GM19463 (cell line): ENCODE data around the gene POR.
"Not testable (repeated sequence)": the region's sequence is repeated elsewhere in the genome, so short reads cannot be mapped to it uniquely, and the experiment has no call there.

Source experiments
- ATAC-seq: cut with Tn5 transposase; IDR thresholded peaks from one replicate; pipeline ENCODE4 v1.9.1; 2021; ENCODE audit warnings: mild to moderate bottlenecking, moderate library complexity; ENCODE audit not compliant: unreplicated experiment

The POR gene

DNA sequence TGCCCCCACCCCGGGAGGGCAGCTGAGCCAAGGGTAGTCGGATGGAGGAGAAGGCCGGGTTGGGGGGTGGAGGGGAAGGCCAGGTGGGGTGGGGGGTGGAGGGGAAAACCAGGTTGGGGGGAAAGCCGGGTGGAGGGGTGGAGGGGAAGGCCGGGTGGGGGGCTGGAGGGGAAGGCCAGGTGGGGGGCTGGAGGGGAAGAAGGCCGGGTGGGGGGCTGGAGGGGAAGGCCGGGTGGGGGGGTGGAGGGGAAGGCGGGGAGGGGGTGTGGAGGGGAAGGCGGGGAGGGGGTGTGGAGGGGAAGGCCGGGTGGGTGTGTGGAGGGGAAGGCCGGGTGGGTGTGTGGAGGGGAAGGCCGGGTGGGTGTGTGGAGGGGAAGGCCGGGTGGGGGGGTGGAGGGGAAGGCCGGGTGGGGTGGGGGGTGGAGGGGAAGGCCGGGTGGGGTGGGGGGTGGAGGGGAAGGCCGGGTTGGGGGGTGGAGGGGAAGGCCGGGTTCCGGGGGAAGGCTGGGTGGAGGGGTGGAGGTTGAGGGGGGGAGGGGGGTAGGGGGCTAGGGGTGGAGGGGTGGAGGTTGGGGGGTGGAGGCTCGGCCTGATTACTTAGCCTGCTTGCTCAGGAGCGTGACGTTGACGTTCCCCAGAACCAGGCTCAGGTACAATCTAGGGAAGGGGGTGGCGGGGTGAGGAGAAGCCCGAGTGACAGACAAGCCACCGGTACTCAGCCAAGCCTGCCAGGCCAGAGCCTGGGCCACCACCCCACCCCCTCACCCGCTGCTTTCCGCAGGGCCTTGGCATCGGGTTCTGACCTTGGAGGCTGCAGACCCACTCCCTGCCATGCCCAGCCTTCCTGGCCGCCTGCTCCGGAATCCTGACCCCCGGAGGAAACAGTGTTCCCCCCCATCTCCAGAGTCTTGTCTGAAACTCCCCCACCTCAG, 73.9 kb downstream of the POR start:
- no peak for ATAC-seq

DNA sequence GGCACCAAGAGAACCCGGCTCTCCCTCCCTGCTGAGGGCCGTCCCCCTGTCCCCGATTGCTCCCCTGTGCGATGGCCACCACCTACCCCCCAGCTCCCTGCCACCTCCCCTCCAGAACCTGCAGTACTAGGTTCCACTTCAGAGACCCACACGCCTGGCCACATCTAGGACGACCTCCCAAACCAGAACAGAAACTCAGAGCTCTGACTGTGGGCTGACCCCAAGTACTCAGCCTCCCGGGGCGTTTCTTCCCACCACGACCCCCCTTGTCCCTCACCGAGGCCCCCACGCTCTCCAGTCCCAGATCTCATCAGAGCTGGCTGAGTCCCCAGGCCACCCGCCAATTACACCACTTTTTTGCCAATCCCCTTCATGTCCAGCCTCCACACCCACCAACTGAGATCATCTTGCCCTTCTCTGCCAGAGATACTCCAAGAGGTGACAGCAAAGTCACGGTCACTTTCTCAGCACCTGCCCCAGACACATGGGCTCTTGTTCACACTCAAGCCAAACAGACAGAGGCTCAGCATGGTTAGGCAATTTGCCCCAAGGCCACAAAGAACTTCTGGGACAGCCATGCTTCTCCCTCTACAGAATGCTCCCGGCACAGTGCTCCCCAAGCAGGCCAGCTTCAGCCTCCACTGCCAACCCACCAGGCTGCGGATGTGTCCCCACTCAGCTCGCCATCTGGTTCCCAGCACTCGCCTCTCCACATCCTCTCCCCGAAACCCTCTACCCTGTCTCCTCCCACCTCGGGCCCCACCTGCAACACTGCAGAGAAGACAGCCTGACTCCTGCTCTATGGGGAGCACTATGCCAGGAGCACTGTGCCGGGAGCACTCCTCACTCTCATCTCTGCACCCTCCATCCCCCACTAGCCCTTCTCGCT, 74.8 kb downstream of the POR start:
- ATAC-seq = no peak

DNA sequence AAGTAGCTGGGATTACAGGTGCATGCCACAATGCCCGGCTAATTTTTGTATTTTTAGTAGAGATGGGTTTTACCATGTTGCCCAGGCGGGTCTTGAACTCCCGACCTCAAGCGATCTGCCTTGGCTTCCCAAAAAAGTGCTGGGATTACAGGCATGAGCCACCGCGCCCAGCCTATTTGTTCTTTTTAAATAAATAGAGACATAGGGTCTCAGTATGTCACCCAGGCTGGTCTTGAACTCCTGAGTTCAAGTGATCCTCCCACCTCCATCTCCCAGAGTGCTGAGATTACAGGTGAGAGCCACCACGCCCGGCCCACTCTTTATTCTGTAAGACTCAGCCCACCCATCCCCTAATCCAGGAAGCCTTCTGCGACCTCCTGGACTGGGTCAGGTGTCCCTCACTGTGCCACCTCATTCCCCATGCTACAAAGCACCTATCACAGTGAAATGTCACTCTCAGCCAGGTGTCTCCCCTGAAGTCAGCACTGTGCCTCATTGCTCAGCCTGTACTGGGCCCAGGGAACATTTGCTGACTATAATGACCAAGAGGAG, 76.7 kb downstream of the POR start:
- ATAC-seq = no peak

DNA sequence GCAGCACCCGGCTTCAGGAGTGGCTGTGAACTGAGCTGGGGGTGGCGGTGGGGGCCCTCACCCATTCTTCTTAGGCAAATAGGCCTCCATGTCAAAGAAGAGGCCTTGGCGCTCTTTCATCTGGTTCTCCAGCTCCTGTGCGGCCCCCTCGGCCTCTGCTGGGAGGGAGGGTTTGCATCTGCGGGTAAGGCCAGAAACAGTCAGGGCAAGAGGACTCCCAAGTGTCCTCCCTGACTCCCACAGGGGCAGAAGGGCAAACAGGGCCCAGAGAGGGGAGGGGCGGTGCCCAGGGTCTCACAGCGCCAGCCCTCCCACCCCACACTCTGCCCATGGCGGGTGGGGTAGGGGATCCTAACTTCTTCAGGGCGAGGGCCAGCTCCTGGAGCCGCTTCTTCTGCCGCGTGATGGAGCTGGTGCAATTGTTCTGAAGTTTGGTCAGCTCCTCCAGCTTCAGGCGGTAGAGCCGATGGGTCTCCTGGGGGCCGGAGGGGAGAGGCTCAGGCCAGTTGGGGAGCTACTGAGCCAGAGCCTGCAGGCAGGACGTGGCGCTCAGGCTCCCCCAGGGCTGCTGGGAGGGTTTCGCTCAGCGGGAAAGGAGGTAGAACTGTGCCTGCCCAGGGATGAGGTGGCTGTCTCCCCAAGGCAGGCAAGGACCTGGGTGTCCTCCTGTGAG, 77.3 kb downstream of the POR start:
- ATAC-seq = no peak

DNA sequence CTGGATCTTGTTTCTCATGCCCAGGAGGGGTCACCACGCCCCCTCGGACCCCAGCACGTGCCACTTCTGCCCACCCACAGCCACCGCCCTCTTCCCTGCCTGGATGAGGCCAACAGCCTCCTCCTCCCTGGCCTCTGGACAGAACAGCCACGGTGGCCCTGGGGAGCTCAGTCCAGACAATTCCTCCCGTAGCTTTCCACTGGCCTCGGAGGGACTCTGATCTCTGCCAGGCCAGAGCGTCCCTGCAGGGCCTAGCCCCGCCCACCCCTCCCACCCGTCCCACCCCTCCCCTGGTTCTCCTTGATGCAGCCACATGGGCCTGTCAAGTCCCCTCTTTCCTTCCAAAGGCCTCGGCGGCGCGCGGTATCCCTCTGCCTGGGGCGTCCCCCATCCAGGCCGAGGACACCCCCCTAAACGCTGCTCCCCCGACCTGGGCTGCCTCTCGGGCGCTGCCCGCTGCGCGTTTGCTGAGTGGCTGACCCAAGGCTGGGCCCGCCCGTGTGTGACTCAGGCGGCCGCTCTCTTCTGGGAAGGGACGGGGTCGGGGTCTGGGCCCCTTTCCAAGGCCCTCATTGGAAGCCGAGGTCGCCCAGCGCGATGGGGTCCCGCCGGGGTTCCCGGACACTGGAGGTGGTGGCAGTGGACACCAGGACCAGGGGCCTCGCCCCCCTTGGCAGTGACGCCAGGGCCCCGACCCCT, 78.9 kb downstream of the POR start:
- ATAC-seq = peak; percentile 6

DNA sequence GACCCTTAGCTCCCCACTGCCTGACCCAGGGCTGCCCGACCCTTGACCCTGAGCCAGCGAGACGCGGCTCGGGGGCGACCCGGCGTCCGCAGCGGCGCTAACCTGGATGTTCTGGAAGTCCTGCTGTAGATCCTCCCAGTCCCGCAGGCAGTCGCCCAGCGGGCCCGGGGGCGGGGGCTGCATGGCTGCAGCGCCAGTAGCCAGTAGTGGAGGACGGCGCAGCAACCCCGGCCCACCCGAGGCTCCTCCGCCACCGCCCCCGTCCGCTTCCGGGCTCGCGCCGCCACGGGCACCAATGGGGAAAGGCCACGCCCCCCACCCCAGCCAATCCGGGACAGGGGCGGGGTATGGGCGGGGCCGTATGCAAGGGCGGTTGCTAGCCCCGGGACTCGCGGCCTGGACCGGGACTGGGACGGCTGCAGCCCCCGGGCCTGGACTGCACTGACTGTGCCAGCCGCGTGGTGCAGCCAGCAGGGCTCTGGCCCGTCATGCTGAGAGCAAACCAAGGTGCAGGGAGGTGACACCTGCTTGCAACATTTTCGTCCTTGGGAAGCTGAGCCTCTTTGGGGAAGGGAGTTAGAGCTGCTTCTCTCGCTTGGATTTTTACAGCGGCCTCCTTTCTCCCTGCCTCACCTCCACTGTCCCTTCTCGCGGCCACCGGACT, 79.6 kb downstream of the POR start, which contains the start of gene TMEM120A:
Gene TMEM120A (minus strand): TSS at position 208 of the 664 bp plus-strand sequence. CDS start 25 bp downstream, at position 183.
- peak; percentile 99 for ATAC-seq

DNA sequence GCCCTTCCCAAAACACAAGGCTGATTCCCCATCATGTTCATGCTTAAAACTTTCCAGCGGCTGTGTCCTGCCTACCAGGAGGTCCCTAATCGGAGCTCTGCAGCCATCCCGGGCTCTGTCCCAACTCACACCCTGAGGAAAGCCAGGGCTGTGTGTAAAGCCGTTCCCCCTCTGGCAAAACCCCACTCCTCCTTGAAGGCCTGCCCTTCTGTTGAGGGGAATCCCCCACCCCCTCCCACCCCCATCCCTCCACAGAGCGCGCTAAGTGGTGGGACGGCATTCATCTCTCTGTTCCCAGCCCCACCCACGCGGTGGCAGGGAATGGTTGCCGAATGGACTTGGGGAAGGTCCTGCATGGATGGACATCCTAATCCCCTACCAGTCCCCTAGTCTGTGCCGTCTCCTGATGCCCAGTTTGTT, 80.1 kb downstream of the POR start:
- ATAC-seq = no peak

DNA sequence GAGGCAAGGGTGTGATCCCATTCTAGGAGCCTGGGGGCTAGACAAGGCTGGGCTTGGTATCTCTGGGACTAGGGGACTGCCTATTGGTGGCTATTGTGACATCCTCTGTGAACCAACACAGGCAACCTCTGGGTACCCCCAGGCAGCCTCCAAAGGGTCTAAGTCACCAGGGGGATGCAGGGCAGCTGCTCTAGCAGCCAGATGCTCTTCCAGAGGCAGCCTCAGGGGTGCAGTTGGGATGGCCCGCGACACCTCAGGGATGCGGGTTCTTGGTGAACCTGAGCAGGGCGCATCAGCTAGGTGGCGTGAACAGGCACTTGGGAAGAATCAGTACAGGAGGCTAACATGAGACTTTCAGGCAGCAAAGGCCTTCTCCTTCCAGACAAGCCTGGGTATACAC, 81.0 kb downstream of the POR start:
- no peak for ATAC-seq

DNA sequence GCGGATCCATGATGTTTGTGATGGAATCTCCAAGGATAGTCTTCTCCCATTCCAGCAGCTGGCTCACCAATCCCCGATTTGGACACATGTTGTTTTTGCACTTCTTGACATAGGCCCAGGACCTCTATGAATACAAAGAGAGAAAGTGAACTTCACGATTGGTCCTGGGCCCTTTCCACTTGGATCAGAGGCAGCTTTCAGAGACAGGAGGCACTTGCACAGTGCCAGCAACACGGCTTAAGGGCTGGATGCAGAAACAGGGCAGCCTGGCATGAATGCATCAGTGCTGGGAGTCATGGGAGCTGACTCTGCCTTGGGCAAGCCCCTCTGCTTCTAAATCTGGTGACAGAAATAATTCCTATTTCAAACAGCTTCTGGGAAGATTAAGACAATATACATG, 81.5 kb downstream of the POR start:
- ATAC-seq = no peak

DNA sequence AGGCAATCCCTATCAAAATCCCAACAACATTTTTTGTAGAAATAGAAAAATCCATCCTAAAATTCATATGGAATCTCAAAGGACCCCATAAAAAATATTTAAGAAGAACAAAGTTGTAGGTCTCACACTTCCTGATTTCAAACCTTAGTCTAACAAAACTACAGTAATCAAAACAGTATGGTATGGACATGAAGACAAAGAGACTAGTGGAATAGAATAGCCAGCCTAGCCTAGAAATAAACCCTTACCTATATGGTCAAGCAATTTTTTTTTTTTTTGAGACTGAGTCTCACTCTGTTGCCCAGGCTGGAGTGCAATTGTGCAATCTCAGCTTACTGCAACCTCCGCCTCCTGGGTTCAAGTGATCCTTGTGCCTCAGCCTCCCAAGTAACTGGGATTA, 83.1 kb downstream of the POR start:
- no peak for ATAC-seq

DNA sequence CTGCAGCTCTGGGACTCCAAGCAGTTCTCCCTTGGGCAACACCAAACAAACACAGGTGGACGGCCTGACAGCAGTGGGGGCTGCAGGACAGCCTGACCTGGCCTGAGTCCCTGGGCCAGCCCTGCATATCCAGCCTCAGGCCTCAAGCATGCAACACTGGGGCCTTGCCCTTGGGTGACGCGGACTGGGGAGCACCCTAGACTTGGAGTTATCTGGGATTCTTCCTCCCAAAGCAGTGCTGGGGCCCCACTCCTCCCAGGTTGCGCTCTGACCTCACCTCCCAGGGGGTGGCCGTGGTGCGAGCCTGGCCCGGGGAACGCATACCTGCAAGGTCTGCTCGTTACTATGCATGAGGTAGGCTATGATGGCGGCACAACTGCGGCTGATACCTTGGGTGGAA, 85.6 kb downstream of the POR start:
- ATAC-seq = no peak

DNA sequence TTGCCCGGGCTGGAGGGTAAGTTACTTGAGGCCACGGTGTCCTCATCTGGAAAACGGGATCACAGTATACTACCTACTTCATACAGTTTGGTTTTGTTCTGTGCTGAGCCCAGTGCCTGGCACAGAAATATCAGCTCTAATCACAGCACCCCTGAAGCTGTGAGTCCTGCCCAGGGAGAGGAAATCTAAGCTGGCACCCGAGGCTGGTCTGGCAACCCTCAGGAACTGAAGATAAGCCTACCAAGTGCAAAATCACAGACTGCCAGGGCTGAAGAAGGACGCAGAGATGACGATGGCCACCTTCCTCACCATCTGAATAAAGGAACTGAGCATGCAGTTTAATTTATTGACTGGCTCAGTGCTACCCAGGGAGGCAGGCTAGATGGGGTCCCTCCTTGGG, 87.2 kb downstream of the POR start:
- no peak for ATAC-seq

DNA sequence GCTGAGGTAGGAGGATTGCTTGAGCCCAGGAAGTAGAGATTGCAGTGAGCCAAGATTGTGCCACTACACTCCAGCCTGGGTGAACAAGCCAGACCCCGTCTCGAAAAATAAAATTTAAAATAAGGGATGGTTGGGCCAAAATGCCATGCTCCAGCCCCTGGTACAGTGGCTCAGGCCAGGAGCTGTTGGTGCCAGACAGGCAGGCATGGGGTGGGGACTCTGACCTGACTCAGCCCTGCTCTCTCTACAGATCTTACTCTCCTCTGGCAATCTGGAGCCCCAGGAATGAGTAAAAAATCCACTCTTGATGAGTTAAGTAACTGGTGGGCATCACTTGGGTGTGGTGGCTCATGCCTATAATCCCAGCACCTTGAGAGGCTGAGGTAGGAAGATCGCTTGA, 87.9 kb downstream of the POR start:
- no peak for ATAC-seq

DNA sequence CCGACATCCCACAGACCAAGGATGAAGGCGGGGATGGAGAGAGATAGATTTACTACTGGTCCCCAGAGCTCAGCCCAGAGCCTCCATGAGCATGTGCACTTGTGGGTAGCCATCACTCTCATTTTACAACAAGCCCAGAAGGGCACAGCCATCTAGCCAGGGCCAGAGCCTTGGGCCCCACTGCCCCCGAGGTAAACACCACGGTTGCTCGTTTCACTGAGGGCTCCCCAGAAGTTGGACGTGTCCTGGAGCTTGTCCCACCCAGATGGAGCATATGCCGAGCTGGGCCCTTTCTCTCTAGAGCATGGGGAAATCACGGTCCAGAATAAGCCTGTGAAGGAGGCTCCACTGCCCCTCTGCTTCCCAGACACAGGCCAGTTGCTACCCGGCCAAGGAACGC, 88.4 kb downstream of the POR start:
- no peak for ATAC-seq

DNA sequence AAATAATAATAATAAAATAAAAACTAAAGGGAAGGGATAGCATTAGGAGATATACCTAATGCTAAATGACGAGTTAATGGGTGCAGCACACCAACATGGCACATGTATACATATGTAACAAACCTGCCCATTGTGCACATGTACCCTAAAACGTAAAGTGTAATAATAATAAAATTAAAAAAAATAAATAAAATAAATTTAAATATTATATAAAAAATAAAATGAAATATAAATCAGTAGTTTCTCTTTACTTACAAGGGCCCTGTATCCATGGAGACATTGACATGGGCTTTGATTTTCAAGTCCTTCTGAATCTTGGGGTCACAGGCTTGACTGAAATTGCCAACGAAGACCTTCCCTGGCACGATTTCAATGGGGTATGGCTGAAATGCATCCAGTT, 90.0 kb downstream of the POR start:
- ATAC-seq = not testable (repeated sequence)

DNA sequence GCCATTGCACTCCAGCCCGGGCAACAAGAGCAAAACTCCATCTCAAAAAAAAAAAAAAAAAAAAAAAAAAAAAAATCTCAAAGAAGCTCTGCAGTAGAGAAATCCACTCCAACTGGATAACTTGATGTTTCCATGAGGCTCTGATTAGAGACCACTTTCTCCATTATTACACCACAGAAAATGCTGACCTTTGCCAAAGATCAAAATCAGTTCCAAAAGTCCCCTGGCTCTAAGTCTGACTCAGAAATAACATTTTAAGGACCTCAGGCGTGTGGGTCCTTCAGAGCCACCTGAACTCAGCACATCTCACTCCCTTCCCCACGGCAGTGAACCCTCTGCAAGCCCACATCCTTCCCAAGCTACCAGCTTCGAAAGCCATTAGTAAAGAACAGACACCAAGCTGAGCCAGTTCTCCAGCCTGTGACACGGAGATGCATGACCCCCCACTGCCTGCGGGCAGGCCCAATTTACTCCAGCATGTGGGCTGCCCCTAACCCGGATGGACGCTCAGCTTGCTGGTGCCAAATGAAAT, 93.3 kb downstream of the POR start:
- no peak for ATAC-seq

DNA sequence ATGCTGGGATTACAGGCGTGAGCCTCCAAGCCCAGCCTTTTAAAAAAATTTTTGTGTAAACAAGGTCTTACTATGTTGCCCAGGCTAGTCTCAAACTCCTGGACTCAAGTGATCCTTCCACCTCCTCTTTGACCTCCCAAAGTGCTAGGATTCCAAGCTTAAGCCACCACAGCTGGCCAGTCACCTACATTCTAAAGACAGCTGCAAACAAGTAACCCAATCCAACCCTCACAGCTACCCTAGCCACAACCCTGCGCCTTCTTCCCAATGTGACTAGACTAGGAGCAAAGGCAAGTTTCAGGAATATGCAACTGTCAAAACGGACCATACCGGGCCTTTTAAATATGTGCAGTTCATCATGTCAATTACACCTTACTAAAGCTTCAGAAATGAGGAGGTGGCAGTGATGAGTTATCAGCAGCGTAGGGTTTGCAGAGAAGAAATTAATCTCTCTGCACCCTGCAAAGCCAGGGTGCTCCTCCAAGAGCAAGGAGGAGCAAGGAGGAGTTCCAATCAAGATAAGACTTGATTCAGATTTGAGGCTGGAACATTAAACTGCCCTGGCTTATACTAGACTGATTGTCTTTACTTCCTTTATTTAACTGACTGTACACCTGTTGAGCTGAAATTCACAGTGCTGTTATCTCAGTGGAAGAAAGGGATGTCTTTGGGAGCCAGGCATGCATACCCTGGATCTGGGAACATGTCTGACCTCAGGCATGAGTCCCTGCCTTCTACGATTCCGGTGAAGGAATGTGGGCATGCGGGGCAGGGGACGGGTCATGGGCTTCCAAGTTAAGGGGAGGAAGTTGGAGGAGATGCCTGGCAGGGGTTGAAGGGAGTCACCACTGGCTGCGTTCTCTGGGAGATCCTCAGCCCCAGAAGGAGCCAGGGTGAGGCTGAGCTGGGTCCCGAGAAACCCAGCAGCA, 95.0 kb downstream of the POR start:
- ATAC-seq = no peak

DNA sequence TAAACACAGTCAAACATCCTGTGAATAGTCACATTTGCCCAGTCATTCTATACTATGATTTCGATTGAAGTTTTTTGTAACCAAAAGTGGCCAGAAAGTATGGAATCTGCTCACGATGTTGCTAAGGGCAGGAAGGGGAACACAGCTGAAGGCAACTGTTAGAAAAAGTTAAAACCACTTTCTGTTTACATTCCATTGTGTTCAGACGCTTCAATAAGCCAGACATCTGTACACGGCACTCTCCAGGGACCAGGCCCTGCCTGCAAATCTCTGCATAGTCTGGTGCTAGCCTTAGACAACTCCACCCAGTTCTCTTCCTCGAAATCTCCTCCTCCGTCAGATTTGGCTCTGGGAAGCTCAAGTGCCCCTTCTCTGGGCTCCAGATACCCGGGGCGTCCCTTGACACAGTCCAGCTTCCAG, 96.5 kb downstream of the POR start:
- ATAC-seq = no peak
